ENCODE measurements around the gene RNF220. TPM values are rescaled to one million over a fixed set of nuclear protein-coding genes. Genes with fewer than 3 reads are reported as not detected.

Gene RNF220
- total RNA-seq, 6 donors from 2014 or later = 77.7 to 114 (median 91.1) TPM

GRCh38 chr1:44546403-44547053 is 141.5 kb downstream of the RNF220 start:
- Histone ChIP-seq H3K27me3 (no peaks in the 10 kb centered on the region), H3K9me3 (no peaks in the 10 kb centered on the region), H3K4me1 (no peaks in the 10 kb centered on the region), H3K27ac (no peak overlapping the region), H3K36me3 (no peaks in the 10 kb centered on the region), H3K4me3 (no peak overlapping the region)
- DNase-seq = no peak
- WGBS, 2 donors = 88% methylated on average over 9 of the region's 10 CpGs
- TF ChIP-seq POLR2AphosphoS5 (IDR thresholded peaks at IDR 0.05) (no peak), CTCF (IDR thresholded peaks at IDR 0.05) (no peak), EP300 (IDR thresholded peaks at IDR 0.05) (no peak), POLR2A (IDR thresholded peaks at IDR 0.05) (no peak)
- ATAC-seq (ENCODE audit: low FRiP score in 2 of 2) = no peak

GRCh38 chr1:44547361-44547760 is 142.3 kb downstream of the RNF220 start:
- ATAC-seq (ENCODE audit: low FRiP score in 2 of 2) (no peak), DNase-seq (no peak)
- H3K36me3 ChIP-seq = no peaks in the 10 kb centered on the region
- H3K27me3 ChIP-seq = no peaks in the 10 kb centered on the region
- 83 to 84% methylated on average over 6 of the region's 6 CpGs for WGBS, 2 donors
- H3K27ac ChIP-seq = no peak overlapping the region
- no peaks in the 10 kb centered on the region for H3K9me3 ChIP-seq
- H3K4me1 ChIP-seq = no peaks in the 10 kb centered on the region
- no peak overlapping the region for H3K4me3 ChIP-seq
- TF ChIP-seq EP300 (IDR thresholded peaks at IDR 0.05) (no peak), POLR2AphosphoS5 (IDR thresholded peaks at IDR 0.05) (no peak), POLR2A (IDR thresholded peaks at IDR 0.05) (no peak), CTCF (IDR thresholded peaks at IDR 0.05) (no peak)

GRCh38 chr1:44547837-44548236 is 142.8 kb downstream of the RNF220 start:
- Histone ChIP-seq H3K27ac (no peak overlapping the region), H3K9me3 (no peaks in the 10 kb centered on the region), H3K4me1 (no peaks in the 10 kb centered on the region), H3K36me3 (no peaks in the 10 kb centered on the region), H3K4me3 (no peak overlapping the region), H3K27me3 (no peaks in the 10 kb centered on the region)
- ATAC-seq (ENCODE audit: low FRiP score in 2 of 2) (no peak), DNase-seq (no peak)
- WGBS, 2 donors = 79 to 83% methylated on average over 8 of the region's 8 CpGs
- TF ChIP-seq POLR2A (IDR thresholded peaks at IDR 0.05) (no peak), CTCF (IDR thresholded peaks at IDR 0.05) (no peak), POLR2AphosphoS5 (IDR thresholded peaks at IDR 0.05) (no peak), EP300 (IDR thresholded peaks at IDR 0.05) (no peak)

GRCh38 chr1:44549510-44549909 is 144.5 kb downstream of the RNF220 start:
- WGBS, 2 donors = 69 to 74% methylated on average over 4 to 5 of the region's 5 CpGs
- no peaks in the 10 kb centered on the region for H3K9me3 ChIP-seq
- no peaks in the 10 kb centered on the region for H3K27me3 ChIP-seq
- H3K4me3 ChIP-seq = no peak overlapping the region
- no peaks in the 10 kb centered on the region for H3K36me3 ChIP-seq
- no peak overlapping the region for H3K27ac ChIP-seq
- DNase-seq (no peak), ATAC-seq (ENCODE audit: low FRiP score in 2 of 2) (no peak)
- H3K4me1 ChIP-seq = no peaks in the 10 kb centered on the region
- no peak for TF ChIP-seq CTCF (IDR thresholded peaks at IDR 0.05)

- Histone ChIP-seq H3K27ac (no peak overlapping the region), H3K4me3 (no peak overlapping the region), H3K4me1 (no peaks in the 10 kb centered on the region), H3K36me3 (no peaks in the 10 kb centered on the region), H3K27me3 (no peaks in the 10 kb centered on the region), H3K9me3 (no peaks in the 10 kb centered on the region)
- WGBS, 2 donors = 56 to 64% methylated on average over 3 of the region's 3 CpGs
- DNase-seq = no peak
- no peak for ATAC-seq (ENCODE audit: low FRiP score in 2 of 2)
- TF ChIP-seq CTCF (IDR thresholded peaks at IDR 0.05) = no peak
- TF ChIP-seq POLR2AphosphoS5 (IDR thresholded peaks at IDR 0.05) = no peak
- no peak for TF ChIP-seq EP300 (IDR thresholded peaks at IDR 0.05)
- no peak for TF ChIP-seq POLR2A (IDR thresholded peaks at IDR 0.05)
Observed at GRCh38 chr1:44553127-44553758, 148.2 kb downstream of the RNF220 start.
